ENCODE results near the gene SLC35C1.
"Not testable (repeated sequence)": the region's sequence is repeated elsewhere in the genome, so short reads cannot be mapped to it uniquely, and the experiment has no call there.

SLC35C1 gene

GRCh38 chr11:45809456-45810395 lies 4.8 kb downstream of the SLC35C1 start:
- no peak overlapping the region for H3K4me3 ChIP-seq (ENCODE audit: low read depth, low read length)

- H3K4me3 ChIP-seq (ENCODE audit: low read depth, low read length) = no peak overlapping the region
Measured at GRCh38 chr11:45810431-45811108, 5.6 kb downstream of the SLC35C1 start.

DNA sequence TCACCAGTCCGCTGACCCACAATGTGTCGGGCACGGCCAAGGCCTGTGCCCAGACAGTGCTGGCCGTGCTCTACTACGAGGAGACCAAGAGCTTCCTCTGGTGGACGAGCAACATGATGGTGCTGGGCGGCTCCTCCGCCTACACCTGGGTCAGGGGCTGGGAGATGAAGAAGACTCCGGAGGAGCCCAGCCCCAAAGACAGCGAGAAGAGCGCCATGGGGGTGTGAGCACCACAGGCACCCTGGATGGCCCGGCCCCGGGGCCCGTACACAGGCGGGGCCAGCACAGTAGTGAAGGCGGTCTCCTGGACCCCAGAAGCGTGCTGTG lies 6.1 kb downstream of the SLC35C1 start:
- no peak overlapping the region for H3K4me3 ChIP-seq (ENCODE audit: low read depth, low read length)

DNA sequence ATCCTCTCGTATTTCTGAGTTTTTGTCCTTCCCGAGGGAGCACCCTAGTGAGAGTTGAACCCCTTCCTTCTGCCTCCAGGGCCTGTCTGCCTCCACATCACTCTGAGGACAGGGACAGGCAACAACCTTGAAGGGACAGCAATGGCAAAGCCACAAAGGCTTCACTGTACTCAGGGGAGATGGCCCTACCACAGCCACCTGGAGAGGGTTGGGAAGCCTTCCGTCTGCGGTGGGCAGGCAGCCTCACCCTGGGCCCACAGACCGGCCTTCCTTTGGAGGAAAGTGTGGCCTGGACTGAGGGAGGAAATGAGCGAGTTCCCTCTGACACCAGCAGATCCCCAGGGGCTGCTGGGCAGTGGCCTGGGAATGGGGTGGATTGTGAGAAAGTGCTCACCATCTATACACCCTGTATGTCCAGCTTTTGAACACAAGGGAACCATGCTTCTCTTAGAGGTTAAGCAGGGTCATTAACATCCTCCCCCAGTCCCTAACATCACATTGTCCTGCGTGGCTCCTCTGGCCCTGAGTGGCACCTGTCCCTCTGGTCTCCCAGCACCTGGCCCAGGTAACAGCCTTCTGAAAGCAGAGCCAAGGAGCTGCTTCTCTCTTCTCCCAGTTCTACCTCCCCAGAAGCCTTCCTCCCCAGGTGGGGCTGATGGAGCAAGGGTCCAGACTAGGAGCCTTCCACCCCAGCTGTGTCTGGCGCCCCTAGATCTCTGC lies 6.8 kb downstream of the SLC35C1 start:
- no peak overlapping the region for H3K4me3 ChIP-seq (ENCODE audit: low read depth, low read length)

GRCh38 chr11:45812581-45813548 lies 7.9 kb downstream of the SLC35C1 start:
- no peak overlapping the region for H3K4me3 ChIP-seq (ENCODE audit: low read depth, low read length)

DNA sequence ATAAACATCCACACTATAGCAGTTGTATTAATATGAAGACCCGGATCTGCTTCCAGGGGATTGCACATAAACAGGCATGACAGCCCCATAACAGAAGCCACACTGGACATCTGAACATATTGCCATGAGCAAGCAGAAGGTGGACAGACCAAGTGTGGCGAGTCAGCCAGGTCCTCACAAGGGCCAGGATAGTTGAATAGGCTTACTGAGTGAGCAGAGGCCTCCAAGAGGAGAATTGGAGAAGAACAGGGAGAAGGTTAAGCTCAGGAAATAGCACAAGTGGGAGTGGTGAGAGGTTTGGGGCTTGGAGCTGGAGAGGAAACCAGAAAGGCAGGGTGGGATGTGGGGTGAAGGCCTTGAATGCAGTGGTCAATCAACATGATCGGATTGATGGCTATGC lies 10.8 kb downstream of the SLC35C1 start:
- H3K4me3 ChIP-seq (ENCODE audit: low read depth, low read length) = no peak overlapping the region

- no peak overlapping the region for H3K4me3 ChIP-seq (ENCODE audit: low read depth, low read length)
Measured at GRCh38 chr11:45816614-45817013, 11.7 kb downstream of the SLC35C1 start.

DNA sequence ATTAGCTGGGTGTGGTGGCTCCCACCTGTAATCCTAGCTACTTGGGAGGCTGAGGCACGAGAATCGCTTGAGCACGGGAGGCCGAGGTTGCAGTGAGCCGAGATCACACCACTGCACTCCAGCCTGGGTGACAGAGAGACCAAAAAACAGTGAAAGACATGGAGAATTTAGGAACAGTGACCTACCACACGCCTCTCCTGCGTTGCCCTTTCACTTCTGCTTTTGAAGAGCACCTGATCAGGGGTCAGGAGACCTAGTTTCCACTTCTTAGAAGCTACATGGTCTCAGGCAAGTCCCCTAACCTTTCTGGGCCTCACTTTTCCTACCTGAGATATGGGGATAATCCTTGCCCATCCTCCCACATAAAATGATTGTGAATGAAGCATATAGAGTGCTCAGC lies 12.2 kb downstream of the SLC35C1 start:
- H3K4me3 ChIP-seq (ENCODE audit: low read depth, low read length) = no peak overlapping the region

GRCh38 chr11:45818961-45819605 lies 14.1 kb downstream of the SLC35C1 start:
- no peak overlapping the region for H3K4me3 ChIP-seq (ENCODE audit: low read depth, low read length)

GRCh38 chr11:45820211-45820857 lies 15.4 kb downstream of the SLC35C1 start:
- no peak overlapping the region for H3K4me3 ChIP-seq (ENCODE audit: low read depth, low read length)

GRCh38 chr11:45826492-45826891 lies 21.5 kb downstream of the SLC35C1 start:
- H3K4me3 ChIP-seq (ENCODE audit: low read depth, low read length) = not testable (repeated sequence)

- H3K4me3 ChIP-seq (ENCODE audit: low read depth, low read length) = no peak overlapping the region
Measured at GRCh38 chr11:45827123-45827522, 22.2 kb downstream of the SLC35C1 start.

GRCh38 chr11:45828996-45829395 lies 24.0 kb downstream of the SLC35C1 start:
- H3K4me3 ChIP-seq (ENCODE audit: low read depth, low read length) = no peak overlapping the region

DNA sequence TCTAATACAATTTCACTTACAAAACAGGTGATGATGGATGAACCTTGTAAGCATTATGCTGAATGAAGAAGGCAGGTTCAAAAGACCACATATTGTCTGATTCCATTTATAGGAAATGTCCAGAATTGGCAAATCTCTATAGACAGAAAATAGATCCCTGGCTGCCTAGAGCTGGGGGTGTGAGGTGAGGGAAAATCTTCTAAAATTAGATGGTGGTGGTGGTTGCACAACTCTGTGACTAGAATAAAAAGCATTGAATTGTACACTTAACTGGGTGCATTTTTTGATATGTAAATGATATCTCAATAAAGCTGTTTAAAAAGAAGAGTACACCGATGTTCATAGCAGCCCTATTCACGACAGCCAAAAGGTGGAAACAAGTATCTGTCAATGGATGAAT lies 25.6 kb downstream of the SLC35C1 start:
- no peak overlapping the region for H3K4me3 ChIP-seq (ENCODE audit: low read depth, low read length)

GRCh38 chr11:45832811-45833441 lies 28.0 kb downstream of the SLC35C1 start:
- H3K4me3 ChIP-seq (ENCODE audit: low read depth, low read length) = no peak overlapping the region

- H3K4me3 ChIP-seq (ENCODE audit: low read depth, low read length) = no peak overlapping the region
Measured at GRCh38 chr11:45833761-45834160, 28.8 kb downstream of the SLC35C1 start.

GRCh38 chr11:45834298-45834756 lies 29.4 kb downstream of the SLC35C1 start:
- no peak overlapping the region for H3K4me3 ChIP-seq (ENCODE audit: low read depth, low read length)

DNA sequence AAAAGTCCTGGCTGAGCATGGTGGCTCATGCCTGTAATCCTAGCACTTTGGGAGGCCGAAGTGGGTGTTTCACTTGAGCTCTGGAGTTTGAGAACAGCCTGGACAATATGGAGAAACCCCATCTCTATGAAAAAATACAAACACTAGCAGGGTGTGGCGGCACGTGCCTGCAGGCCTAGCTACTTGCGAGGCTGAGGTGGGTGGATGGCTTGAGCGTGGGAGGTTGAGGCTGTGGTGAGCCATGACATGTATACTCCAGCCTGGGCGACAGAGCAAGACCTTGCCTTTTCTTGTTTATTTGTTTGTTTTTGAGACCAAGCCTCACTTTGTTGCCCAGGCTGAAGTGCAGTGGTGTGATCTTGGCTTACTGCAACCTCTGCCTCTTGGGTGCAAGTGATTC lies 34.3 kb downstream of the SLC35C1 start:
- no peak overlapping the region for H3K4me3 ChIP-seq (ENCODE audit: low read depth, low read length)

- not testable (repeated sequence) for H3K4me3 ChIP-seq (ENCODE audit: low read depth, low read length)
Measured at GRCh38 chr11:45840251-45840650, 35.3 kb downstream of the SLC35C1 start.
